GM04504 (cell line): ENCODE measurements around the gene KL.

Experiments used
- DNase-seq: peaks from one replicate; pipeline ENCODE4 v3.0.0-alpha.2; 2012; ENCODE audit warnings: low read depth

The KL gene

GRCh38 chr13:33037673-33038072 lies 21.4 kb downstream of the KL start:
- DNase-seq, result no peak

DNA sequence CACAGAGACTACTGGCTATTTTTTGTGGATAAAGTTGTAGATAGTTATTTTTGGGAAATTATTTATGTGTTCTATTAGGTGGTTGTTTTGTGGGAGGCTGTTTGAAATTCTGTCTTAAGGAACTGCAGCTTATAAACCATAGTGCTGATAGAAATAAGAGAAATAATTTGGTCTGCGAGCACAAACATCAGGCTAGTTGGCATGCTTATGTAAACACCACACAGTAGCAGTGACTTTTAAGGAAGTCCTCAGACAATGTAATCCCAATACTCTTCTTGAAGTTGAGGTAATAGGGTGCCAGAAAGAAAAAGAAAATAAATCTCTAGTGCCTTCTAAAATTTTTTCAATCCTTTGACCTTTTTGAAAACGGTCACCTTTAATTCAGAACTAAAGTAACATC lies 23.9 kb downstream of the KL start:
- no peak for DNase-seq

GRCh38 chr13:33045851-33046592 lies 29.8 kb downstream of the KL start:
- no peak for DNase-seq

DNA sequence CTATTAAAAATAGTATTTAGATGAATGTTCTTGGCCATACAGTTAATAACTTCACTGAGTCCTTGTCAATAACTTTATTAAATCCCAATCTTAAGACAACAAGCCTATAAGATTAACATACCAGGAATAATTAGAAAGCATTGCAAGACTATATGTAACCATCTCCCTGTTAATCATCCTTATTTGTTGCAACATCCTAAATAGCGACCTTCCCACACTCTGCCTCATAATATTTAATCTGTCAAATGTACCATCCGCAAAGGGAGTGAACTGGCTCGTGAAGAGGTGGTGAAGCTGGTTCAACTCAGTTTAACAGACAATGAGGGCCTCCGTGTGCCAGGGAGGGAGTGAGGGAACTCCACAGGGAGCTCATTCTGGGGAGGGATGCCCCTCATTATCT lies 33.9 kb downstream of the KL start:
- DNase-seq, result no peak

DNA sequence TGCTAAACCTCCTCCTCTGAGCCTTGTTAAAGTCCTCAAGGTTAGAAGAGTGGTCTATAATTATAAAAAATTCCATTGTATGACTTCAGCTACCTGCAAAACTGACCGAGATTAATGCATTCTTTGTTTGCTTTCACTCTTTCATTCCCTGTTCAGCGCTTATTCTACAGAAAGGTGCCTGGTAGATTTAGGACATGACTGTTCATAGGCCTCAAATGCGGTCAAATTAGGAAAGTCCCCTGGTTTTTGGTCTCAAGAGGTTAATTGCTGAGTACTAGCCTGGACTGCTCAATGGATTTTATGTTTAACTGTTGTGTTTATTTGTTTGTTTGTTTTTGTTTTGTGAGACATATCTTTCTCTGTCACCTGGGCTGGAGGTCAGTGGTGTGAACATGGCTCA lies 35.4 kb downstream of the KL start:
- DNase-seq, result no peak

DNA sequence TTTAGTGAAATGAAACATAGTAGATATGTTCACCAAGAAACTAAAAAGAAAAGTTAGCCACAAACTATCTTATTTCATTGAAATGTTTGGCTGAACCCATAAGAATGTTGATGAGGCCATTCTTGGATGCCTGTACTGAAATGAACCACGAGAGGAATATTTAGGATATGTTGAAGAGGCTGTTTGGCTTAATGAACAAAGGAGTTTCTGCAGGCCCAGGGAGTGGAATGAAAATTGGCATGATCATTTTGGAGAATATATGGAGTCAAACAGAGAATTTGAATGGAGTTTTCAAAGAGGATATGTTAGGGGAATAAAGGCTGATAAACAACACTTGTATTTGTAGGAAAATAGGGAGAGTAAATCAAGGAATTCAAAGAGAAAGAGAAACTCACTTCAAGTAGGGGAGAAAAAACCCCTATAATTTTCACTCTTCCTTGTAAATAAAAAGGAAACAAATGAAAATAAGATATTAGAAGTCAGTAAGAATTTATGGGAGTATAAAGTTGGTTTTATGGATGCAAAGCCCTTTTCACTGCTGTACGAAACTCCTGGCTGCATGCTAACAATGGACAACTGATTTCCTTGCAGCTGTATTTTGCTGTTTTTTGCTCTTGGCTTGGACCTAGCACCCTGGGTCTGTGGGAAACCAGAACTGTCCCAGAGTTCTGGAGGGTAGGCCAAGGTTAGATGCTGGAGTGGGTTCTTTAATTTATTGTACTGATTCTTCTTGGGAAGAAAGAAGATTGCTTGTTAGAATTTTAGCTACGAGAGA lies 36.5 kb downstream of the KL start:
- DNase-seq, result no peak

DNA sequence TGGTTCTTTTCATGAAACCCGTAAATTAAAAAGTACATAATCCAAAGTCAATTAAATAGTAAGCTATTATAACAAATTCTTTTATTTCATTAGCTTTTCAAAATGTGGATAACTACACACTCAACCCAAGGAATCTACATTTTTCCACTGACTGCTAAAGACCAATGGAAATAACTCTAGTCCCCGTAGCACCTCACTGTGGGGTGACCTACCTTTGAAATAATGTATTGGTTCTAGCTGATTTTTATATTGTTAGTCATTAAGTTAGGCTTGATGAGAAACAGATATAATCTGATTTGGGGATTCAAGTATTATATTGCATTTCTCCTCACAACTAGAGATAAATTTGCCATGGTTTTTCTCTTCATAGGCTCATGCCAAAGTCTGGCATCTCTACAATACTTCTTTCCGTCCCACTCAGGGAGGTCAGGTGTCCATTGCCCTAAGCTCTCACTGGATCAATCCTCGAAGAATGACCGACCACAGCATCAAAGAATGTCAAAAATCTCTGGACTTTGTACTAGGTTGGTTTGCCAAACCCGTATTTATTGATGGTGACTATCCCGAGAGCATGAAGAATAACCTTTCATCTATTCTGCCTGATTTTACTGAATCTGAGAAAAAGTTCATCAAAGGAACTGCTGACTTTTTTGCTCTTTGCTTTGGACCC lies 37.3 kb downstream of the KL start:
- DNase-seq, result no peak

GRCh38 chr13:33057019-33057780 lies 41.0 kb downstream of the KL start:
- no peak for DNase-seq

GRCh38 chr13:33058776-33059327 lies 42.6 kb downstream of the KL start:
- DNase-seq, result no peak

- no peak for DNase-seq
Measured at GRCh38 chr13:33060815-33061214, 44.6 kb downstream of the KL start.

- no peak for DNase-seq
Measured at GRCh38 chr13:33066329-33066728, 50.1 kb downstream of the KL start.

- DNase-seq, result no peak
Measured at GRCh38 chr13:33069365-33069764, 53.1 kb downstream of the KL start.

GRCh38 chr13:33070713-33071112 lies 54.5 kb downstream of the KL start:
- DNase-seq, result no peak

GRCh38 chr13:33072282-33072681 lies 56.1 kb downstream of the KL start:
- no peak for DNase-seq

GRCh38 chr13:33072759-33073158 lies 56.5 kb downstream of the KL start:
- no peak for DNase-seq

DNA sequence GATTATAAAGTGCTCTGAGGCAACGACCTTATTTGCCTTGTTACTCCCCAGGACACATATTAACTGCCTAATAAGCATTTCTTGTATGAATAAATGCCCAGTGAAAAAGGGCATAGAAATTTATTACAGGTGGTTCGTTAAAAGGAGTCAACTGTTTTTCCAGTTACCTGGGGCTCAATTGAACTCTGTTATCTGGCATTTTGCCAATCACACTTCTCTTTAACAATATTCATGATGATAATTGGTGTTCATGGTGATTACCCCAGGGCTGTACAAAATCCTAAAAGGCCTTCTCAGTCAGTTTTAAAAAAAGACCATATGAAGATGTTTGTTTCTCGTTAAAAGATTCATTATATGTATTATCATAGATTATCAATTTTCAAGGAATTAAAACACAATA lies 57.1 kb downstream of the KL start:
- no peak for DNase-seq

DNA sequence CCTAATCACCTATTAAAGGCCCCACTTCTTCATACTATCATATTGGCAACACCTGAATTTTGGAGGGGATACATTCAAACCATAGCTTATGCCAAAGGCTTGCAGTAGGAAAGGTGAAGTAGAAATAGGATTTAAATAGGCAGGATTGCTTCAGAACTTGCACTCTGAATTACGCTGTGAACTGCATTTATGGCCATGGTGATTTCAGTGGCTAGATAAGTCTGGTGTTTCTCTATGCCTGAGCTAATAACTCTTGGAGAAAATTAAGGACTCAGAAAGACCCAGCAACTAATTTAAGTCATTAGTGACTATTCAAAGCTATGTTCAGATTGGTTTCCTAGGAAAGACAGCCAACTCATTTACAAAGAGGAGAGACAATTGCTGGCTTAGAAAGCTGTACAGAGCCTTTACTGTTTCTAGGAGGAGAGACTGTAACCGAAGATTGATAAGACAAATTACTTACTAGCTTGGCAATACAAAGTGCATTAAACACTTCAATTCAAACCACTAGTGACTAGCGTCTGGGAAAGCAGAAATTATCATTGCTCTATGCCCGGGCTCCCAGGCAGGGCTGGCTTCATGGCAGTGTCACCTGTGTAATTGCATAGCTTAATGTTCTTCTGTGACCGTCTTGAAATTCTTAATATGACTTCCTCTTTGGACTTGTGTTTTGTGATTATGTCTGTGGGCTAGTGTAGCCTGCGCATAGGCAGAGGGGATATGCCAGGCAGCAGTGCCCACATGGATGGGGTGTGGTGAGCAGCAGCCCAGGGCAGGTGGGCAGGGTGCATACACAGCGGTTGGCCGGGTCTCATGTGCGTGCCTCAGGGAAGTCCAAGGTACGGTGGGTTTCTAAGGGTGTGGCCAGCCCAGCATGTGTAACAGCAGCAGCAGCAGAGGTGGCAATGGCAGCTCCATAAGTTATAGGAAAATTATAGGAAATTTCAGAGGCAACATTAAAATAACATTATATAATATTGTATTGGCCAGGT lies 60.1 kb downstream of the KL start:
- DNase-seq, result no peak

- no peak for DNase-seq
Measured at GRCh38 chr13:33078263-33078662, 62.0 kb downstream of the KL start.

- DNase-seq, result no peak
Measured at GRCh38 chr13:33079960-33080359, 63.7 kb downstream of the KL start.

- no peak for DNase-seq
Measured at GRCh38 chr13:33080972-33081590, 64.9 kb downstream of the KL start.
